NCI-H1417 (cell line): Measurements from ENCODE around the gene DDR2.

ENCODE experiments used
- DNase-seq, 3 experiments: peaks; one replicate each; lab custom pipeline; 2025; lab: John Stamatoyannopoulos, UW

The DDR2 gene

GRCh38 chr1:162835157-162835899 lies 203.1 kb downstream of the DDR2 start:
- DNase-seq, result no peak
